GM18499 (cell line): ENCODE data around the gene AKT2.
"Not testable (repeated sequence)": the region's sequence is repeated elsewhere in the genome, so short reads cannot be mapped to it uniquely, and the experiment has no call there.

Experiments used
- ATAC-seq: cut with Tn5 transposase; IDR thresholded peaks from one replicate; pipeline ENCODE4 v1.9.1; 2021; ENCODE audit warnings: moderate number of reproducible peaks; ENCODE audit not compliant: insufficient read depth, unreplicated experiment

AKT2 gene

GRCh38 chr19:40224342-40225150, 60.6 kb downstream of the AKT2 start:
- no peak for ATAC-seq

- ATAC-seq: no peak
Observed at GRCh38 chr19:40223135-40223822, 61.9 kb downstream of the AKT2 start.

GRCh38 chr19:40221858-40222619, 63.1 kb downstream of the AKT2 start:
- no peak for ATAC-seq

GRCh38 chr19:40220674-40221073, 64.5 kb downstream of the AKT2 start:
- no peak for ATAC-seq

GRCh38 chr19:40219721-40220276, 65.3 kb downstream of the AKT2 start:
- ATAC-seq: no peak

GRCh38 chr19:40219029-40219428, 66.1 kb downstream of the AKT2 start:
- not testable (repeated sequence) for ATAC-seq

- no peak for ATAC-seq
Observed at GRCh38 chr19:40217934-40218890, 66.9 kb downstream of the AKT2 start, which contains the start of gene TTC9B. Gene TTC9B (minus strand): TSS chr19:40218384. CDS start chr19:40218381, 3 bp downstream.

GRCh38 chr19:40217027-40217810, 67.9 kb downstream of the AKT2 start:
- no peak for ATAC-seq

- ATAC-seq: no peak
Observed at GRCh38 chr19:40216777-40217026, 68.4 kb downstream of the AKT2 start.

- ATAC-seq: no peak
Observed at GRCh38 chr19:40216013-40216776, 69.0 kb downstream of the AKT2 start.

- ATAC-seq: no peak
Observed at GRCh38 chr19:40214936-40215335, 70.2 kb downstream of the AKT2 start.

GRCh38 chr19:40213882-40214570, 71.1 kb downstream of the AKT2 start:
- no peak for ATAC-seq

- ATAC-seq: no peak
Observed at GRCh38 chr19:40213251-40213829, 71.8 kb downstream of the AKT2 start.

GRCh38 chr19:40210889-40211288, 74.3 kb downstream of the AKT2 start:
- ATAC-seq: no peak

- no peak for ATAC-seq
Observed at GRCh38 chr19:40208602-40209001, 76.5 kb downstream of the AKT2 start.

GRCh38 chr19:40205760-40206159, 79.4 kb downstream of the AKT2 start:
- ATAC-seq: no peak

GRCh38 chr19:40204381-40204780, 80.8 kb downstream of the AKT2 start:
- no peak for ATAC-seq
